Amniotic stem cell (primary cell): Measurements from ENCODE around the gene GCK.
"Not testable (repeated sequence)": the region's sequence is repeated elsewhere in the genome, so short reads cannot be mapped to it uniquely, and the experiment has no call there.

Source experiments
- DNase-seq: peaks from one replicate; lab custom pipeline; 2025; lab: John Stamatoyannopoulos, UW

The GCK gene

GRCh38 chr7:44201813-44202212 lies 12.6 kb upstream of the GCK start:
- DNase-seq: no peak

DNA sequence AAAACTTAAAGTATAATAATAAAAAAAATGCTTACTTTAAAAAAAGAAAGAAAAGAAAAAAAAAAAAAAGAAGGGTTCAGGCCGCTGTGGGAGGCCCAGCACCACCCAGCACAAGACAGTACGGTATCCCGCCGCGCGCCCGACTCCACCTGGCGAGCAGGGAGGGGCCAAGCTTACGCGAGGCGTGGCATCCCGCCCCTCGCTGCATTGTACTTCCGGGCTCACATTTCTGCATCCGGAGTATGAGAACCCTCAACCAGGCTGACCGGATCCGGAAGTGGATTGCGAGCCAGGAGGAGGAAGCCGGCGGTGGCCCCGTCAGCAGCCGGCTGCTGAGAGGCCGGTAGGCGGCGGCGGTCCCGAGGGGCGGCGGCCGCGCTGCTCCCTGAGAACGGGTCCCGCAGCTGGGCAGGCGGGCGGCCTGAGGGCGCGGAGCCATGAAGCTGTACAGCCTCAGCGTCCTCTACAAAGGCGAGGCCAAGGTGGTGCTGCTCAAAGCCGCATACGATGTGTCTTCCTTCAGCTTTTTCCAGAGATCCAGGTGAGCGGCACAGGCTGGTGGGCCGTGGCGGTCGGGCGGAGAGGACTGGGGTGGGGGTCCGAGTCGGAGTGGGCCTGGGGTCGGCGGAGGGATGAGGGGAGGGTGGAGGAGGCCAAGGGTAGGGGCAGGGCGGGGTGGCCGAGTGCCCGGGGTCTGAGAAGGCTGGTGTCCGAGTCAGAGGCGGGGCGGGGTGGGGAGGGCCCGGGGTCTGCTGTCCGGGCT lies 11.6 kb upstream of the GCK start, which contains the start of gene YKT6:
Gene YKT6, plus strand, starts transcription at position 280 of the 763 bp plus-strand sequence. Its CDS starts 158 bp downstream, at position 438.
- peak; percentile 95 for DNase-seq

DNA sequence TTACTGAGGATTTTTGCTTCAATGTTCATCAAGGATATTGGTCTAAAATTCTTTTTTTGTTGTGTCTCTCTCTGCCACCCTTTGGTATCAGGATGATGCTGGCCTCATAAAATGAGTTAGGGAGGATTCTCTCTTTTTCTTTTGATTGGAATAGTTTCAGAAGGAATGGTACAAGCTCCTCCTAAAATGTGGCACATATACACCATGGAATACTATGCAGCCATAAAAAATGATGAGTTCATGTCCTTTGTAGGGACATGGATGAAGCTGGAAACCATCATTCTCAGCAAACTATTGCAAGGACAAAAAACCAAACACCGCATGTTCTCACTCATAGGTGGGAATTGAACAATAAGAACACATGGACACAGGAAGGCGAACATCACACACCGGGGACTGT lies 10.9 kb upstream of the GCK start:
- DNase-seq: not testable (repeated sequence)

GRCh38 chr7:44197474-44197873 lies 8.2 kb upstream of the GCK start:
- DNase-seq: no peak

DNA sequence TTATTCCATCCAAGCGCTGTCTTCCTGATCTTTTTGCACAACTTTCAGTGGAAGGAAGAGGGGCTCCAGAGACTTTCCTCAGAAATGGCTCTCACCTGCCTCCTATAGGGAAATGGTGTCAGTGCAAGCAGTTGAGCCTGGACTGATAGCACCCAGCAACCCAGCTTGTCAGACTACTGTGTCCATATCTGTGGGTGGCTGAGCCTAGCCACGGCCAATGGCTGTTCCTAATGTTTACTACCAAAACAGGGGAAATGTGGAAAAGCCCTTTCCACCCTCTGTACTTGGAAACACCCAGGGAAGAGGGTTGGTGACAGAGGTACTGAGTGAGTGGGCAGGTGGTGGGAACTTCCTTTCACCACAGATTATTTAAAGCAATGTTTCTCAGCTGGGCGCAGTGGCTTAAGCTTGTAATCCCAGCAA lies 7.2 kb upstream of the GCK start:
- peak; percentile 20 for DNase-seq

- no peak for DNase-seq
These were observed 6.7 kb upstream of the GCK start for GRCh38 chr7:44195889-44196288.

DNA sequence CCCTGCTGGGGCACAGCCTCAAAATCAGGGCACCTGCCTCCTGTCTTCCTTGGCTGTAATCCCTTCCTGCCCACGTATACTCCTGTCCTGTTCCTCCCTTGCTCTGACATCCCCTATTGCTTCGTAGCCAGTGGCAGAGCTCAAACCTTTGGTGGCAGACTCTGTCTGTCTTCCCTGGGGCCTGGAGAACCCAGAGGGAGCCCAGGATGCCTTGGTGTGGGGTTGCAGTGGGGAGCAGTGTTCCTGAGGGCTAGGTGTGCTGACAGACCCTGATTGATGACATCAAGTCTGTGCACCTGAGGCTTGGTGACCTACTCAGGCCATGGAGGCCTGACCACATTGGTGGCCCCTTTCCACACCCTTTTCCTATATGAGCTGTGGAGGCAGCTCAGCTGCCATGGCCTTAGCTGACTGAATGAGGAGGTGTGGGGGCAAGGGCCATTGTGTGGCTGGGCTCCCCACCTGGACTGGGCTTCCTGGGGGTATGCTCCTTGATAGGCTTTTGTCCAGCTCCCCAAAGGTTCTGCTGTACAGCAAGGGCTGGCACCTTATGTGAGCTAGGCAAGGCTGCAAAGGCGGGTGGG lies 5.4 kb upstream of the GCK start:
- DNase-seq: no peak

- DNase-seq: no peak
These were observed 4.8 kb upstream of the GCK start for GRCh38 chr7:44194069-44194468.

GRCh38 chr7:44193011-44193802 lies 4.0 kb upstream of the GCK start:
- no peak for DNase-seq

- DNase-seq: no peak
These were observed 1.9 kb upstream of the GCK start for GRCh38 chr7:44191171-44191570.

DNA sequence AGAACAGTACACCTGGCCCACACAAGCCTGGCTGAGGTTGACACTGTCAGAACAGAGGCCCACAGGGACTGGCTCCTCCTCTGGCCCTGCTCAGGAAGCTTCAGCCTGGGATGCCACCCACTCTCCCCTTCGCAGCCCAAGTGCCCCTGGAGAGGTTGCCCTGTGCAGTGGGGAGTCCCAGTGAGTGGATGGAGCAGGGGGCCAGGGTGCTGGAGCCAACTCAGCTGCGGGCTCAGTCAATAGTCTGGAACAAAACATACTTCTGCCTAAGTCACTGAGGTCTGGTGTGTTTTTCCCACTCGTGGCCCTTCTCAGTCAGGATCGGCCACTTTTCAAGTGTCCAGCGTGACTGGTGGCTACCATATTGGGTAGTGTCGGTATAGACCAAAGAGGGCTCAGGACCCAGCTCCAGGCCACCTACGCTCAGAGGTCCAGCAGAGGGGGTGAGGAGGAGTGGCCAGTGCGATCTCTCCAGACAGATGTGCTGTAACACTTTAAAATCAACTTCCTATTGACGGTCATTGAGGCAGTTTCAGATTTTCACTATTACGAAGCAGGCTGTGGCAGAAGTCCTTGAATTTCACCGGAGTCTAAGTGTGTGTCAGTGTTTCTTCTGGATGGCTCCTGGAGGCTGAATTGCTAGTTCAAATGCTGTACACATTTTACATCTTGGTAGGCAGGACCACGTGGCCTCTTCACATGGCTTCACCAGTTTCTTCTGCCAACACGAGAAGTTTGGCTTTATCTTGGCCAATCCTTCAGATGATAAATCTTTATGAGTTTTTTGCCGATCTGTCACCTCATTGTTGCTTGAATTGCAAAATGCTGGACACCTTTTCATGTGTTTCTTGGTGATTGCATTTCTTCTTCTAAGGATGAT lies 994 bp upstream of the GCK start:
- DNase-seq: no peak

DNA sequence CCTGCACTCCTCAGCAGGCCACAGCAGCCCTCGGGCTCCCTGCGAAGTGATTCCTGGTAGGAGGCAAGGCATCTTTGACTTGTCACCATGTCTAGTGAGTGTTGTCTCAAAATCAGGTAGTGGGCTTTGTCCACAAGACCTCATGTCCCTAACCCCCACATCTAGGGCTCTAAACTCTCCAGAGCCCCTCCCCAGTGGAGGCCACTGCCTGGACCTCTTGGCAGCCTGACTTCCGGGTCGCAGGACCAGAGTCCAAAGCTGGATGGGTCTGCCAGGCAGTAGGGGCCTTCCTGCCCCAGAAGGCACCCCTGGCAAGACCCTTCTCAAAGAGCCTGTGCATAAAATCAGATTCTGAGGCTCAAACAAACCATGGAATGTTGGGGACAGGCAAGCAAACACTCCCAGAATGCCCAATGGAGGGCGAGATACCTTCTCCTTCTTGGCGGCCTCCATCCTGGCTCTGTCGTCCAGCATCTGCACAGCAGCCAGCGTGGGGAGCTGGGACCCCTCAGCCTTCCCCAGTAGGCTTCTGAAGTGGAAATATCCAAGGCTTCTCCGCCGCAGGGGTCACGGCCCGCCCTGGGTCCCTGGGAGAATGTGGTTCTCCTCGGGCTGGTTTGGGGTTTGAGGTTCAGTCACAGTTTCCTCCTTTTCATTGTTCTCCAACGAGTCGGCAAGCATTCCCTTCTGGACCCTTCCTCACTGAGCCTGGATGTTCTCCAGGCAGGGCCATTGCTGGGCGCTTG lies 586 bp downstream of the GCK start:
- no peak for DNase-seq

DNA sequence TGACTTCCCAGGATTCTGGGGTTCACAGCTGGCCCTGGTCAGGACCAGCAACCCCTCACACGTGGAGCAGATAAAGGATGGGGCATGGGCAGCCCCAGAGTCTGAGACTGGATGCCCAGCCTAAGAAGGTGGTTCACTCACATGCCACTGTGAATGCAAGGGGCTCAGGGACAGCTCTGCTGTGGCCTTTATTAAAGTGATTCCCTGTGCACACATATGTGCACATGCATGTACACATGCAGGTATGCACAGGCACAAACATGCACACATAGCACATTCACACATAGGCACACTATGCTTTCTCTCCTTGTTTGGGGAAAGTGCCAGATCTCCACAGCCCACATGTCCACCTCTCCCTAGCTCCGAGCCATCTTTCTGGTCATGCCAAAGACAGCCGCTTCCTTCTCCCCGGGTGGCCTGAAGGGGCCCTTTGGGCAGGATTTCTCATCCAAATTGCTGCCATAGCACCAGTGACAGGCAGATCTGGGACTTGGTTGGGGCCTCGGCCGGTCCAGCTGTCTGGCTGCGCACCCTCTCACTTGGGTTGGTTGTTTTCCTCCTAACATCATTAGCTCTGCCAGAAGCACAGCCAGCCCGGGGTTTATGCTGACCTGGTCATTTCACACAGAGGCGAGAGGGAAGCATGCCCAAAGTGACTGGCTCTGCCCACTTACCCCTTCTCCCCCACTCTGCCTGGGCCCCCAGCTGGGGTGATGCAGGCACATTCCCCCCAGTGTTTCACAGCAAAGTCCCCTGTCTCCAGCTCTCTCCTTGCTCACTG lies 1.4 kb downstream of the GCK start:
- DNase-seq: no peak

- no peak for DNase-seq
These were observed 2.5 kb downstream of the GCK start for GRCh38 chr7:44186736-44187135.

GRCh38 chr7:44185729-44186128 lies 3.5 kb downstream of the GCK start:
- no peak for DNase-seq

DNA sequence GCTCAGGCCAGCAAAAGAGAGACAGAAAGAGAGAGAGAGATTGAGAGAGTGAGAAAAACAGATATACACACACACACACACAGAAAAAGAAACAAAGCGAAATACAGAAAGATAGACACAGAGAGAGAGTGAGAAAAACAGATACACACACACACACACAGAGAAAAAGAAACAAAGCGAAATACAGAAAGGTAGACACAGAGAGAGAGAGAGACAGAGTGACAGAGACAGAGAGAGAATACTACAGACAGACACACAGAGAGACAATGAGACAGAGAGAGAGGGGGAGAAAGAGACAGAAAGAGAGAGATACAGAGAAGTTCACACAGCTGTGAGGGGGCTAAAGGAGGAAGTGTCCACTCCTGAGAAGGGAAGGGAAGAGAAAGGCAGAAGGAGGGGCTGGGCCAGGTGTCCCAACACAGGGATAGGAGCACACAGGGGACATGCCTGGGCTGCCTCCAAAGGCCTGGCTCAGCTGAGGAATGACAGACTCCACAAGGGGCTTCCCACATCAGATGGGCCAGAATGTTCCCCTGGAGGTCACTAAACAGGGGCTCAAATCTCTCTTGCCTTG lies 4.3 kb downstream of the GCK start:
- no peak for DNase-seq

GRCh38 chr7:44184206-44184872 lies 4.9 kb downstream of the GCK start:
- peak; percentile 65 for DNase-seq

DNA sequence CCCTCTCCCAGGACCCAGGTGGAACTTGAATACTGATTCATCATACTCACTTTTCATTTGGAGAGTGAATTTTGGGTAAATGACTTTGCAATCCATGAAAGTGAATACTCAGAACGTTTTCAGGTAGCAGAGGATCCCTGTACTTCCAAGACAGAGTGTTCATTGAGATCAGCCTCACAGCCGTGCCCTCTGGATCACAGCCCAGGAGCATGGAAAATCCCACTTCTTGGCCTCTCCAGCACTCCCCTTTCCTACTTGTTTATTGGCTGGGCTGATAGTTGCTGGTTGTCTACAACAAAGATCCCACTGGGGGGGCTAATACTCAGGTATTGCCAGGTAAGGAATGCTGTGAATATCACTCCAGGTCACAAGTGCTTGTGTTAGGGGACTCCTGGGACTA lies 5.9 kb downstream of the GCK start:
- no peak for DNase-seq

DNA sequence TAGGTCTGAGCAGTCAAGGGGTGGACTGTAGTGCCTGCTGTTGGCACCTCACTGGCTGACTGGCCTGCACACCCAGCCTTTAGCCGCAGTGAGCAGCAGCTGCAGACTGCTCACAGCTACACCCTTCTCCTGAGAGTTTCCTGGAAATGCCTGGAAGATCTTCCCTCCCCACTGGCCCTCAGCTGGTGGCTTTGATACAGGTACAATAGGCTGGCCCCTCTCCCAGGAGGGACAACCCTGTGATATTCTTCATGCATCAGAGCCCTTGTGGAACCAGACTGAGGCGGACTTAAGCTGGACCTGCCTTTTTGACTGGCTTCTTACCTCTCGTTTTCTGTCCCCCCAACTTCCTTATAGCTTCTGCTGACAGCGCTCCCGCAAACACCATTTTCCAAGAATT lies 6.4 kb downstream of the GCK start:
- no peak for DNase-seq

DNA sequence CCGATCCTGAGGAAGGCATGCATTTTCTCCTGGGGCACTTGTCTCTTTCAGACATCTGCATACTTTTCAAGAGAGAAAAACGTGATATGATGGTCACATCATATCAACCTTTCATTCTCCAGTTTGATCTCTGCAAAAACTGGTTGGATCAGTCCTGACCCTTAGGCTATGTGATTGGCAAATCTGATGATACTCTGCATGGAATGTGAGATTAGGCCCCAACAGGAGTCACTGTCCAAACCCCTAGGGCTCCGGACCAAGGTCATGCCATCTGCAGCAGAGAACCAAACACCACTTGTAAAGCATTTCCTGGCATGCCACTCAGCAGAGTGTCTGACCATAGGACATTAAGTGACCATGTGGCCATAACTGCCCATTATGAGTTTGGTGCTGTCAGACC lies 8.6 kb downstream of the GCK start:
- DNase-seq: no peak
